GM12892 (cell line): ENCODE measurements around the gene MAGOHB.

Experiments
- POLR2A ChIP-seq: IDR thresholded peaks from 2 replicates; pipeline ENCODE4 v1.6.1; 2011; ENCODE audit warnings: low read depth, low read length, control low read depth
- POLR2AphosphoS5 ChIP-seq: IDR thresholded peaks from 2 replicates; pipeline ENCODE4 v1.6.1; 2011; ENCODE audit warnings: low read depth, low read length, control low read depth
- TAF1 ChIP-seq: IDR thresholded peaks from 2 replicates; pipeline ENCODE4 v1.6.1; 2011; ENCODE audit warnings: low read depth, mild to moderate bottlenecking, control low read depth, low read length, borderline replicate concordance

- TF ChIP-seq TAF1 (no peak), POLR2AphosphoS5 (no peak), POLR2A (no peak)
Measured at GRCh38 chr12:10563966-10564365, 49.4 kb downstream of the MAGOHB start.
